Activated naive CD4-positive, alpha-beta T cell treated with anti-CD3 and anti-CD28 coated beads, Interleukin-2, amount 50 U/mL, for 24 hours (primary cell): ENCODE data around the gene CD37.
"Not testable (repeated sequence)": the region's sequence is repeated elsewhere in the genome, so short reads cannot be mapped to it uniquely, and the experiment has no call there.

Experiments used
- H3K27ac Mint-ChIP-seq: one replicate; pipeline ENCODE4 v1.8.0; 2021; ENCODE audit warnings: mild to moderate bottlenecking, mixed read lengths
- H3K27me3 Mint-ChIP-seq: one replicate; pipeline ENCODE4 v1.8.0; 2021; ENCODE audit warnings: mixed read lengths
- H3K36me3 Mint-ChIP-seq: one replicate; pipeline ENCODE4 v1.8.0; 2021; ENCODE audit warnings: mixed read lengths
- H3K4me1 Mint-ChIP-seq: one replicate; pipeline ENCODE4 v1.8.0; 2021; ENCODE audit warnings: mixed read lengths
- H3K4me3 Mint-ChIP-seq: one replicate; pipeline ENCODE4 v1.8.0; 2021; ENCODE audit warnings: mild to moderate bottlenecking, mixed read lengths
- H3K9me3 Mint-ChIP-seq: one replicate; pipeline ENCODE4 v1.8.0; 2021; ENCODE audit warnings: mixed read lengths

The CD37 gene

GRCh38 chr19:49324801-49325576, 10.2 kb upstream of the CD37 start, which contains the start of gene SLC6A16:
TSS of gene SLC6A16 (minus strand) at chr19:49325191. CDS start at chr19:49311347, 13,844 bp downstream.
- H3K4me1 Mint-ChIP-seq: peaks cover 24% of the 10 kb centered on the region
- H3K27me3 Mint-ChIP-seq: no peaks in the 10 kb centered on the region
- peaks cover 14% of the 10 kb centered on the region for H3K36me3 Mint-ChIP-seq
- no peaks in the 10 kb centered on the region for H3K9me3 Mint-ChIP-seq
- H3K27ac Mint-ChIP-seq: no peak within 1 kb of the TSS
- no peak within 1 kb of the TSS for H3K4me3 Mint-ChIP-seq

GRCh38 chr19:49325756-49326155, 9.4 kb upstream of the CD37 start:
- H3K4me1 Mint-ChIP-seq: peaks cover 29% of the 10 kb centered on the region
- peaks cover 17% of the 10 kb centered on the region for H3K36me3 Mint-ChIP-seq
- not testable (repeated sequence) for H3K4me3 Mint-ChIP-seq, H3K27ac Mint-ChIP-seq, H3K27me3 Mint-ChIP-seq, H3K9me3 Mint-ChIP-seq

- Mint-ChIP-seq H3K27ac (no peak overlapping the region), H3K4me3 (no peak overlapping the region), H3K36me3 (peaks cover 16% of the 10 kb centered on the region), H3K9me3 (no peaks in the 10 kb centered on the region), H3K27me3 (no peaks in the 10 kb centered on the region), H3K4me1 (peaks cover 32% of the 10 kb centered on the region)
Measured at GRCh38 chr19:49326165-49326704, 9.0 kb upstream of the CD37 start.

- Mint-ChIP-seq H3K27ac (peak overlapping the region; percentile 94), H3K27me3 (no peaks in the 10 kb centered on the region), H3K9me3 (no peaks in the 10 kb centered on the region), H3K4me1 (peaks cover 46% of the 10 kb centered on the region), H3K36me3 (peaks cover 14% of the 10 kb centered on the region), H3K4me3 (no peak overlapping the region)
Measured at GRCh38 chr19:49327878-49328544, 7.2 kb upstream of the CD37 start.

- no peaks in the 10 kb centered on the region for H3K9me3 Mint-ChIP-seq
- no peaks in the 10 kb centered on the region for H3K27me3 Mint-ChIP-seq
- peaks cover 53% of the 10 kb centered on the region for H3K4me1 Mint-ChIP-seq
- peaks cover 14% of the 10 kb centered on the region for H3K36me3 Mint-ChIP-seq
- H3K27ac Mint-ChIP-seq: peak overlapping the region; percentile 94
- no peak overlapping the region for H3K4me3 Mint-ChIP-seq
Measured at GRCh38 chr19:49328741-49329140, 6.5 kb upstream of the CD37 start.

GRCh38 chr19:49331187-49331586, 4.0 kb upstream of the CD37 start:
- Mint-ChIP-seq H3K27ac (peak overlapping the region; percentile 76), H3K4me1 (peaks cover 74% of the 10 kb centered on the region), H3K4me3 (peak overlapping the region; percentile 16)
- not testable (repeated sequence) for H3K27me3 Mint-ChIP-seq, H3K36me3 Mint-ChIP-seq, H3K9me3 Mint-ChIP-seq

GRCh38 chr19:49331616-49332055, 3.6 kb upstream of the CD37 start:
- H3K9me3 Mint-ChIP-seq: no peaks in the 10 kb centered on the region
- peaks cover 10% of the 10 kb centered on the region for H3K36me3 Mint-ChIP-seq
- no peaks in the 10 kb centered on the region for H3K27me3 Mint-ChIP-seq
- H3K4me1 Mint-ChIP-seq: peaks cover 75% of the 10 kb centered on the region
- H3K27ac Mint-ChIP-seq: peak overlapping the region; percentile 76
- peak overlapping the region; percentile 16 for H3K4me3 Mint-ChIP-seq

GRCh38 chr19:49332691-49333417, 2.4 kb upstream of the CD37 start:
- not testable (repeated sequence) for H3K27me3 Mint-ChIP-seq, H3K9me3 Mint-ChIP-seq
- Mint-ChIP-seq H3K27ac (peak overlapping the region; percentile 97), H3K4me1 (peaks cover 81% of the 10 kb centered on the region), H3K4me3 (peak overlapping the region; percentile 88), H3K36me3 (peaks cover 12% of the 10 kb centered on the region)

- Mint-ChIP-seq H3K9me3 (no peaks in the 10 kb centered on the region), H3K36me3 (peaks cover 7% of the 10 kb centered on the region), H3K4me1 (peaks cover 81% of the 10 kb centered on the region), H3K4me3 (peak overlapping the region; percentile 88), H3K27ac (peak overlapping the region; percentile 97), H3K27me3 (no peaks in the 10 kb centered on the region)
Measured at GRCh38 chr19:49333418-49333805, 1.8 kb upstream of the CD37 start.

- no peaks in the 10 kb centered on the region for H3K27me3 Mint-ChIP-seq
- H3K36me3 Mint-ChIP-seq: peaks cover 7% of the 10 kb centered on the region
- peak overlapping the region; percentile 97 for H3K27ac Mint-ChIP-seq
- H3K9me3 Mint-ChIP-seq: no peaks in the 10 kb centered on the region
- H3K4me1 Mint-ChIP-seq: peaks cover 81% of the 10 kb centered on the region
- H3K4me3 Mint-ChIP-seq: peak overlapping the region; percentile 88
Measured at GRCh38 chr19:49333811-49334288, 1.4 kb upstream of the CD37 start.

- Mint-ChIP-seq H3K27me3 (no peaks in the 10 kb centered on the region), H3K27ac (peak overlapping the region; percentile 99), H3K4me1 (peaks cover 82% of the 10 kb centered on the region), H3K4me3 (peak overlapping the region; percentile 98), H3K36me3 (peaks cover 3% of the 10 kb centered on the region), H3K9me3 (no peaks in the 10 kb centered on the region)
Measured at GRCh38 chr19:49335784-49336481, 727 bp downstream of the CD37 start.

GRCh38 chr19:49336482-49337266, 1.5 kb downstream of the CD37 start:
- Mint-ChIP-seq H3K36me3 (peaks cover 3% of the 10 kb centered on the region), H3K27ac (peak overlapping the region; percentile 71), H3K9me3 (no peaks in the 10 kb centered on the region), H3K4me3 (peak overlapping the region; percentile 98), H3K4me1 (peaks cover 75% of the 10 kb centered on the region), H3K27me3 (no peaks in the 10 kb centered on the region)

GRCh38 chr19:49337267-49338022, 2.2 kb downstream of the CD37 start:
- no peaks in the 10 kb centered on the region for H3K9me3 Mint-ChIP-seq
- peaks cover 69% of the 10 kb centered on the region for H3K4me1 Mint-ChIP-seq
- peak overlapping the region; percentile 98 for H3K4me3 Mint-ChIP-seq
- no peaks in the 10 kb centered on the region for H3K27me3 Mint-ChIP-seq
- H3K27ac Mint-ChIP-seq: peak overlapping the region; percentile 93
- H3K36me3 Mint-ChIP-seq: peaks cover 3% of the 10 kb centered on the region
